Inflammatory macrophage (primary cell): ENCODE data around the gene CAMTA1.
"Not testable (repeated sequence)": the region's sequence is repeated elsewhere in the genome, so short reads cannot be mapped to it uniquely, and the experiment has no call there.

Source experiments
- DNase-seq, 2 donors: peaks; one replicate each; pipeline ENCODE4 v3.0.0-alpha.2; 2020 to 2022

Gene CAMTA1

GRCh38 chr1:6779089-6779805, 6.0 kb upstream of the CAMTA1 start:
- DNase-seq: no peak

GRCh38 chr1:6782151-6782550, 3.1 kb upstream of the CAMTA1 start:
- no peak for DNase-seq

- DNase-seq: no peak
These were observed 2.0 kb upstream of the CAMTA1 start for GRCh38 chr1:6783221-6783620.

GRCh38 chr1:6783936-6784559, 1.2 kb upstream of the CAMTA1 start:
- DNase-seq: peak; percentile 31 to 45

DNA sequence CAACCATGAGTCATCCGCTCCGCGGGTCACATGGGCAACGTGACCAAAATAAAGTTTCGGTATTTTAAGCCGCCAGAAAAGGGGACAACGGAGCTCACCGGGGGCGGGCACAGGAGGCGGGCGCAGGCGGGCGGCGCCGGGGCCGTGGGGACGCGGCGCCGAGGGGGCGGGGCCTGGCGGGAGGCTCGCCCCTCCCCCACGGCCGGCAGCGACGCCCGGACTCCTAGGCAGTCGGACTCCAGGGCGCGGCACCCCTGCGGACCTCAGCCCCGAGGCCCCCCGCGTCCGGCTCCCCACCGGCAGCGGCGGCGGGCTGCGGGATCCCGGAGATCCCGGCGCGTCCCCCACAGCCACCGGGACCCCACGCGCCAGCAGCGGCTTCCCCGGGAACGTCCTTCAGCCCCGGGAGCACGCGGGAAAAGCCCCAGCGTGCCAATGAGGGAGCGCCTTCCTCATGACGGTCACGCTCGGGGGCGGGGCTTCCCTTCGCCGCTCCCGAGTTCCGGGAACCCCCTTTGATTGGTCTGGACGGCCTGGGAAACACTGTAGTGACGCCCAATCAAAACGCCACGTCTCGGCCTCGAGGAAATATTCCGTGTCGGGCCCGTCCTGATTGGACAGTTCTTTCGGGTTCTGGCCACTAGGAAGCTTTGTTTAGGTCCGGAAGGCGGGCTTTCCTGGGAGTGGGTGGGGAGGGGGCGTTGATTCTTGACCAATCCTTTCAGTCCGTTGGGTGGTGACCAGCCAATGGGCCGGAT, 515 bp upstream of the CAMTA1 start:
- DNase-seq: peak; percentile 100

DNA sequence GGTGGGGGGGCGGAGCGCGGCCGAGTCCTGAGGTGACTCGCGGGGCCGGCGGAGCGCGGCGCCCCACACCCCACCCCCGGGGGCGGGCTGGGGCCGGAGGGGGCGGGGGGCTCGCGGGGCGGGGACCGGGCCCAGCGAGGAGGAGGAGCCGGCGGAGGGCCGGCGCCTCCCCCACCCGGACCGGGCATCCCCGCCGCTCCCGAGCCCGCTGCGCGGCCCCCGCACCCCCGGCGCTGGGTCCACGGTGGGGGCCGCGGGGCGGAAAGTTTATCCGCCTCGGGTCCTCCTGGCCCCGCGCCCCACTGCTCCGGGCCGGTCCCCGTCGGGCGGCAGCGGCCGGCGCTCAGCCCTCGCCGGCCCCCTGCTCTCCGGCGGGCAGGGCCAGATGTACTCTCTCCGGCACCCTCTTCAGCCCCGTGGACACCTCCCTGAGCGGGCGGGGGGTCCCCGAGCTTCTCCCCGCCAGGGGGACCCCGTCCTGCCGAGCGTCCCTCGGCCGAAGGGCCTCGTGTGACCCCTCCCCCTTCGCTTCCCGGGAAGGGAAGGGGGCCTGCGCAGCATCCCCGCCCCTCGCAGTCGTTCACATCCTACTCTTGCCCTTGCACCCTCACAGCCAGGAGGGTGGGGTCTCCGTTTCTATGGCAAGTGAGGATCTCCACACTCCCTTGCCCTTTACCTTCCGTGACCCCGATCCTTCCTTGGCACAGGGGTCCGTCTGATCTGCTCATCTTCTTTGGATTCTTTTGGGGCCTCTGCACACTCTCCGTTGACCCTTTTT, 663 bp downstream of the CAMTA1 start:
- DNase-seq: peak in 1 of 2 donors; percentile 21

DNA sequence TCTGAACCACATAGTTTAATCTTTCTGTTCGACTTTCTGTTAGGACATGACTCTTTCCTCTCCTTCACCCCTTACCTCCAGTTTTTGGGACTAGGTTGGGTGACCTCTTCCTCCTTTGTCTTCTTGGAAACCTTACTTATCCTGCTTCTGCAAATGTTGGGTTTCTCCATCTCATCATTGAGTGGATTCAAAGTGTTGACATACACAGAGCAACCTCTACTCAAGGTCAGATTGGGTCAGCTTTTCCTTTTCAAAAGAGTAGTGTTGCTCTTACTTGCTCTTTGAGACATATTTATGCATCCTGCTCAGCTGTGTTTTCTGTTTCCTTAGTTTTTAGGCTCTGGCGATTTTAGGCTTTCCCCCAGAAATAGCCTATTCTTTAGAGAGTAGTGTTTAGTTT, 3.7 kb downstream of the CAMTA1 start:
- peak; percentile 44 to 76 for DNase-seq

DNA sequence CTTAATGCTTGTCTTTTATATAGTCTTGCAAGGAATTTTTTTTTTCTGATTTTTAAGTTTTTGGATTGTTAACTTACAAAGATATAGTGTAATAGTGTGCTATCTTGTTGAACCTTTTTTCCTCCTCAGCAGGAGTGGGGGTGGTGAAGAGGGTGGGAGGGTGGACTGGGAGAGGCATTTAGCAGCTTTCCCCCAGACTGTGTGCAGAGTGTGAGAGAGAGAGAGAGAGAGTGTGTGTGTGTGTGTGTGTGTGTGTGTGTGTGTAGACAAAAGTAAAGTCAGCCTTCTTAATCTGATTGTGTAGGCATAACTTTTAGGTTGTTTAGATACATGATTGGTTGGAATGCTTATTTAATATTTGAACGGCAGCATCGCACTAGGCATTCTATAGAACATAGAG, 4.9 kb downstream of the CAMTA1 start:
- no peak for DNase-seq

- DNase-seq: peak; percentile 15 to 38
These were observed 8.9 kb downstream of the CAMTA1 start for GRCh38 chr1:6794164-6794563.

DNA sequence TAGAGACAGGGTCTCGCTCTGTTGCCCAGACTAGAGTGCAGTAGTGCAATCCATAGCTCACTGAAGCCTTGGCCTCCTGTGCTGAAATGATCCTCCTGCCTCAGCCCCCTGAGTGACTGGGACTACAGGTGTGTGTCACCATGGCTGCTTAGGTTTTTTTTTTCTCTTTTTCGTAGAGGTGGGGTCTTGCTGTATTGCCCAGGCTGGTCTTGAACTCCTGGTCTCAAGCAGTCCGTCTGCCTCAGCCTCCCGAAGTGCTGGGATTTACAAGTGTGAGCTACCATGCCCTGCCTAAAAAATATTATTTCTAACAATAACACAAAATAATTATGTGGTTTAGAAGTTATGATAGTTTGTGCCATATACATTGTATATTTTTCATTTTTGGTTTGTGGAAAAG, 9.9 kb downstream of the CAMTA1 start:
- DNase-seq: no peak

- no peak for DNase-seq
These were observed 10.4 kb downstream of the CAMTA1 start for GRCh38 chr1:6795661-6796060.

GRCh38 chr1:6796095-6796494, 10.8 kb downstream of the CAMTA1 start:
- DNase-seq: no peak

DNA sequence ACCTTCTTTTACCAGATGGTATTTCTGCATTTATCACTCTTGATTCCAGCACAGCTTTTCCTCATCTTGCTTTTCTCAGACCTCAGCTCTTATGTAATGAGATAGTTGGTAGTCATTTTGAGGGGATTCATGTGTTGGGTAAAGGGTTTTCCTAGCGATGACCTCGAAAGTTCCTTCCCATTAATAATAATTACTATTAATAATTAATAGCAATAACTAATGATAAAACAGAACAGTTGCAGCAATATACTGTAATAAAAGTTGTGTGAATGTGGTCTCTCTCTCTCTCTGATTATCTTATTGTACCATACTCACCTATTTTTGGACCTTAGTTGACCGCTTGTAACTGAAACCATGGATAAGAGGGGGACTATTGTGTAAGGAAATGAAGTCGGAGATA, 14.2 kb downstream of the CAMTA1 start:
- no peak for DNase-seq

GRCh38 chr1:6800745-6801144, 15.5 kb downstream of the CAMTA1 start:
- peak; percentile 33 to 43 for DNase-seq

DNA sequence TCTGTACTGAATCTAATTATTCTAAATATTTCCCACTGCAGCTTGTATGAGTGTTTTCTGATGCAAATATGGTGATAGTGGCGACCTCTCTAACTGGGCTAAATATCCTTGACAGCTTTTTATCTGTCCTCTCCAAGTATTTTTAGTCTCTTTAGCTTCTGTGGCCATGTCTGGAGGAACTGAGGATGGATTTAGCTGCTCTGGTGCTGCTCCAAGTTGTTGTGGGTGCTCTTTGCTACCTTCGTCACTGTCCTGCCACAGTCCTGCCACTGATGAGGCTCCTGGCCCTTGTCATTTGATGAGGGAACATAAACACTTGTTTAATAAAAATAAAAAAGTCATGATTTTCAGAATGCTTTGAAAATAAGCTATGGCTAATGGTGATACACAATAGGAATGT, 15.9 kb downstream of the CAMTA1 start:
- DNase-seq: no peak

GRCh38 chr1:6801966-6802365, 16.7 kb downstream of the CAMTA1 start:
- DNase-seq: no peak

DNA sequence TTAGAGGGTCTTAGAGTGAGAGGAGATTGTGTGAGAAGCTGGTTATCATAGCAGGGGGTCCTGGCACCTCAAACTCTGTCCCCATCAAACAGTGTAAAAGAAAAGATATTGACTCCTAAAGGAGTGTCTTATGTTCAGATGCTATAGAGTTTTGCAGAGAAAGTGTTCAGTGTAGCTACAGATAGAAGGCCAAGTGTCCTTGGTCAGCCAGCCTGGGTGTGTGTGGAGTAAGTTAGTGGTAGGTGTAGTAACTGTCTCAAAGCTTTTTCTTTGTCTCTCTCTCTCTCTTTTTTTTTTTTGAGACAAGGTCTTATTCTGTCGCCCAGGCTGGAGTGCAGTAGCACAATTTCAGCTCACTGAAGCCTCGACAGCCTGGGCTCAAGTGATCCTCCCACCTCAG, 17.2 kb downstream of the CAMTA1 start:
- DNase-seq: no peak

DNA sequence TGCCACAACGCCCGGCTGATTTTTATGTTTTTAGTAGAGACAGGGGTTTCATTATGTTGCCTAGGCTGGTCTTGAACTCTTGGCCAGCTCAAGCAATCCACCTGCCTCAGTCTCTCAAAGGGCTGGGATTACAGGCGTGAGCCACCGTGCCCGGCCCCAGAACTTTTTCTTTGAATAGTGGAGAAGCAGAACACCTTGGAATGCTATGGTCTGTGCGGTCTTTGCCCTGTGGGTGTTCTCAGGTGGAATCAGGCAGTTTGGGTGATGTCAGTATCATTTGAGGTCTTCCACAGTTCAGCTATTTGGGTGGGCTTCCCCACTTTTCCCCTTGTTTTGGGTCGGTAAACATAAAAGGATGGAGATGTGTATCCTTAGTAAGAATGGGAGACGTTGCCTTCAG, 17.6 kb downstream of the CAMTA1 start:
- DNase-seq: no peak

GRCh38 chr1:6803357-6803756, 18.1 kb downstream of the CAMTA1 start:
- no peak for DNase-seq

GRCh38 chr1:6805004-6805416, 19.8 kb downstream of the CAMTA1 start:
- peak in 1 of 2 donors; percentile 28 for DNase-seq

DNA sequence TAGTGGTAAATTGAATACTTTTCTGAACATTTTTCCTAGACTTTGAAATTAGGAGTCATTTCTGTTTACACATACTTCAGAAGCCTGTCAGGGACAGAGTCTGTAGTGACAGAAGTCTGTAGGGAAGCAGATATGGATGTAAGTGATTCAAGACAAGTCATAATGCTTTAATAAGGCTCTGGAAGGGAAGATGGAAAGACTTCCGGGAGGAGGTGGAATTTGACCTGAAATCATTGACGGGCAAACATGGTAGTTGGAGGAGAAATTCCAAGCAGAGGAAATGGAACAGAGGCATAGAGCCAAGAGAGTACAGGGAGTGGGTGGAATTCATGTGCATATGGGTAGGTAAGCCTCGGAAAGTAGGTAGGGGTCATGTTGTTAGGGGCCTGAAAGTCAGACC, 22.5 kb downstream of the CAMTA1 start:
- DNase-seq: no peak

- no peak for DNase-seq
These were observed 24.2 kb downstream of the CAMTA1 start for GRCh38 chr1:6809461-6809860.

- DNase-seq: not testable (repeated sequence)
These were observed 25.0 kb downstream of the CAMTA1 start for GRCh38 chr1:6810146-6810734.
